Heart right ventricle (tissue), 16 donors: ENCODE measurements around the gene SH3RF1. TPM values are rescaled to one million over a fixed set of nuclear protein-coding genes. Genes with fewer than 3 reads are reported as not detected.
A peak's percentile ranks its signal among the peaks of the same experiment; 100 is the strongest.
"Not testable (repeated sequence)": the region's sequence is repeated elsewhere in the genome, so short reads cannot be mapped to it uniquely, and the experiment has no call there.

ENCODE experiments used
- ATAC-seq, 8 donors: fragments of 200-7000 bp; cut with Tn5 transposase; one replicate each; pipeline ENCODE4 v1.9.1; 2020; ENCODE audit warnings: mild to moderate bottlenecking in 8 of 8, moderate library complexity in 8 of 8, moderate number of reproducible peaks in 1 of 8
- DNase-seq, 2 donors: peaks; one replicate each; pipeline ENCODE4 v3.0.0-alpha.2; 2020
- H3K27ac ChIP-seq, 10 donors: fragments of 200-600 bp; sonication (generic) in 2 of 10; one replicate each; pipeline versions ENCODE4 v1.5.0 to v1.8.0; 2020 to 2022; ENCODE audit warnings: mild to moderate bottlenecking in 3 of 10
- H3K27me3 ChIP-seq, 7 donors: fragments of 200-600 bp; one replicate each; pipeline ENCODE4 v1.8.0; 2021 to 2022; ENCODE audit warnings: mild to moderate bottlenecking in 2 of 7
- H3K36me3 ChIP-seq, 9 donors: fragments of 200-600 bp; sonication (generic) in 1 of 9; one replicate each; pipeline versions ENCODE4 v1.5.0 to v1.8.0; 2020 to 2022; ENCODE audit warnings: mild to moderate bottlenecking in 2 of 9
- H3K4me1 ChIP-seq, 9 donors: fragments of 200-600 bp; sonication (generic) in 1 of 9; one replicate each; pipeline versions ENCODE4 v1.5.0 to v1.8.0; 2020 to 2022; ENCODE audit warnings: mild to moderate bottlenecking in 4 of 9
- H3K4me3 ChIP-seq, 10 donors: fragments of 200-600 bp; sonication (generic) in 2 of 10; one replicate each; pipeline versions ENCODE4 v1.5.0 to v1.8.0; 2020 to 2022; ENCODE audit warnings: mild to moderate bottlenecking in 7 of 10, moderate library complexity in 2 of 10
- H3K9me3 ChIP-seq, 11 donors: fragments of 200-600 bp in 10 of 11; sonication (generic) in 2 of 11; one replicate each; pipeline versions ENCODE4 v1.5.0 to v1.8.0; 2013 to 2022; ENCODE audit warnings: mild to moderate bottlenecking in 2 of 11, control low read depth in 1 of 11, moderate library complexity in 1 of 11
- CTCF ChIP-seq, 9 donors: fragments of 200-600 bp; sonication (generic) in 2 of 9; IDR thresholded peaks; one replicate each; pipeline versions ENCODE4 v1.5.0 to v1.8.0; 2021 to 2022; ENCODE audit warnings: antibody characterized with exemption in 9 of 9, mild to moderate bottlenecking in 5 of 9, moderate library complexity in 1 of 9
- WGBS, 2 donors: extraction: QIAGEN DNeasy Blood & Tissue Kit; methylation state at CpG; one replicate each; pipeline ENCODE4 v1.1.7; 2013; ENCODE audit warnings: inconsistent platforms in 1 of 2; 5-methylcytosine and 5-hydroxymethylcytosine counted together
- intact Hi-C, 10 donors: fragments of 100-400 bp; cut with DNase I; formaldehyde crosslinking; loops; one replicate each; pipeline versions ENCODE4 v1.11.1 to v1.14.2; 2022
- polyA plus RNA-seq, 2 donors: library from polyadenylated mRNA; stranded (reverse); fragments of 200-250 nt; gene quantifications; one replicate each; pipeline ENCODE4 v1.2.3, GENCODE V29; 2013
- total RNA-seq, 10 donors: library from RNA; stranded (reverse); fragmentation: NEBNext Ultra II Directional in 3 of 10; extraction: Animal tissue kit (Norgen Biotek cat#: 25700) in 3 of 10; gene quantifications; one replicate each; pipeline versions ENCODE4 v1.2.1 to v1.2.4, GENCODE V29; 2021 to 2023
- donor health status: Arrhythmogenic right ventricular cardiomyopathy.
- donor health status: ischemic (EF 13 %, LVEDD 7.1; RV severe dilation, severe dysfunction).
- donor health status: healthy with polysubstance abuse.
- donor health status: DM: no; HTN: yes; CAD: no.
- donor health status: DM: no; HTN: no; CAD: no.
- donor health status: ischemic (EF 25% LVEDD 6.9; RV normal size, moderate dysfunction).
- donor health status: ischemic (EF 25% LVEDD 5.7; RV mildly dilated, moderate dysfunction).
- donor health status: healthy.
- donor health status: DM: yes; HTN: yes; CAD: no.
- donor health status: Ischemic cardiomyopathy.
- donor health status: ischemic (EF 35%, LVEDD 5.7; RV mildly dilated, moderate dysfunction).
- donor health status: nonischemic (EF 11% LVEDD 7.7; RV severe dilation, severe dysfunction).
- donor health status: DM: yes; HTN: yes; CAD: no.
- donor health status: PGD.
- donor health status: ischemic (EF 29% LVEDD 5.4; RV normal size, mild dysfunction).
- donor health status: nonischemic (EF 23%, LVEDD 6.1; RV moderate dilation, normal function).

Gene SH3RF1
- total and polyA plus RNA-seq, 12 donors, result 2.6 to 11.7 (median 8.9) TPM

- WGBS, 2 donors, result 66 to 75% methylated on average over 2 of the region's 2 CpGs
- Histone ChIP-seq H3K4me1 (peaks cover 0 to 29% (median 0%) of the 10 kb centered on the region in 9 donors), H3K4me3 (no peak overlapping the region), H3K9me3 (no peaks in the 10 kb centered on the region), H3K27me3 (no peaks in the 10 kb centered on the region), H3K27ac (no peak overlapping the region), H3K36me3 (no peaks in the 10 kb centered on the region)
- DNase-seq, result no peak
- TF ChIP-seq CTCF (IDR thresholded peaks at IDR 0.05), result no peak
- intact Hi-C loops, result no loop called here
- no peak for ATAC-seq
These were observed 87.2 kb downstream of the SH3RF1 start for GRCh38 chr4:169183581-169183980.

GRCh38 chr4:169179609-169180521 lies 90.9 kb downstream of the SH3RF1 start:
- Histone ChIP-seq H3K4me1 (peaks cover 0 to 23% (median 4%) of the 10 kb centered on the region in 9 donors), H3K4me3 (peak overlapping the region in 3 of 10 donors; percentile 2 to 12 (median 6)), H3K36me3 (no peaks in the 10 kb centered on the region), H3K9me3 (no peaks in the 10 kb centered on the region), H3K27me3 (no peaks in the 10 kb centered on the region), H3K27ac (peak overlapping the region in 4 of 10 donors; percentile 11 to 40 (median 28))
- peak in 5 of 8 donors; percentile 35 to 57 (median 43) for ATAC-seq
- TF ChIP-seq CTCF (IDR thresholded peaks at IDR 0.05), result no peak
- intact Hi-C loops, result no loop called here
- no peak for DNase-seq
- 73 to 74% methylated on average over 13 of the region's 13 CpGs for WGBS, 2 donors

GRCh38 chr4:169178092-169178491 lies 92.7 kb downstream of the SH3RF1 start:
- H3K27ac ChIP-seq, ATAC-seq, H3K4me3 ChIP-seq, H3K27me3 ChIP-seq, DNase-seq, intact Hi-C loops, H3K9me3 ChIP-seq, H3K36me3 ChIP-seq: not testable (repeated sequence)
- 96% methylated on average over 4 of the region's 4 CpGs for WGBS, 2 donors
- peaks cover 0 to 11% (median 0%) of the 10 kb centered on the region in 9 donors for H3K4me1 ChIP-seq

- Histone ChIP-seq H3K36me3 (no peaks in the 10 kb centered on the region), H3K4me3 (no peak overlapping the region), H3K27me3 (no peaks in the 10 kb centered on the region), H3K27ac (no peak overlapping the region), H3K9me3 (no peaks in the 10 kb centered on the region), H3K4me1 (peaks cover 0 to 23% (median 0%) of the 10 kb centered on the region in 9 donors)
- WGBS, 2 donors, result 89 to 90% methylated on average over 3 of the region's 3 CpGs
- ATAC-seq (no peak), DNase-seq (no peak)
- no peak for TF ChIP-seq CTCF (IDR thresholded peaks at IDR 0.05)
- intact Hi-C loops, result no loop called here
These were observed 95.3 kb downstream of the SH3RF1 start for GRCh38 chr4:169175476-169175875.

GRCh38 chr4:169175035-169175434 lies 95.7 kb downstream of the SH3RF1 start:
- ATAC-seq (no peak), DNase-seq (no peak)
- H3K27ac ChIP-seq, result no peak overlapping the region
- 94 to 96% methylated on average over 4 of the region's 4 CpGs for WGBS, 2 donors
- H3K27me3 ChIP-seq, result no peaks in the 10 kb centered on the region
- no peaks in the 10 kb centered on the region for H3K9me3 ChIP-seq
- H3K4me3 ChIP-seq, result no peak overlapping the region
- H3K4me1 ChIP-seq, result peaks cover 0 to 18% (median 0%) of the 10 kb centered on the region in 9 donors
- TF ChIP-seq CTCF (IDR thresholded peaks at IDR 0.05), result no peak
- intact Hi-C loops, result no loop called here
- no peaks in the 10 kb centered on the region for H3K36me3 ChIP-seq
